Measurements from ENCODE around the gene CLMN. TPM values are rescaled to one million over a fixed set of nuclear protein-coding genes. Genes with fewer than 3 reads are reported as not detected.
A peak's percentile ranks its signal among the peaks of the same experiment; 100 is the strongest.

Gene CLMN
- total RNA-seq, 1 donor from 2014 or later = 6.3 TPM

DNA sequence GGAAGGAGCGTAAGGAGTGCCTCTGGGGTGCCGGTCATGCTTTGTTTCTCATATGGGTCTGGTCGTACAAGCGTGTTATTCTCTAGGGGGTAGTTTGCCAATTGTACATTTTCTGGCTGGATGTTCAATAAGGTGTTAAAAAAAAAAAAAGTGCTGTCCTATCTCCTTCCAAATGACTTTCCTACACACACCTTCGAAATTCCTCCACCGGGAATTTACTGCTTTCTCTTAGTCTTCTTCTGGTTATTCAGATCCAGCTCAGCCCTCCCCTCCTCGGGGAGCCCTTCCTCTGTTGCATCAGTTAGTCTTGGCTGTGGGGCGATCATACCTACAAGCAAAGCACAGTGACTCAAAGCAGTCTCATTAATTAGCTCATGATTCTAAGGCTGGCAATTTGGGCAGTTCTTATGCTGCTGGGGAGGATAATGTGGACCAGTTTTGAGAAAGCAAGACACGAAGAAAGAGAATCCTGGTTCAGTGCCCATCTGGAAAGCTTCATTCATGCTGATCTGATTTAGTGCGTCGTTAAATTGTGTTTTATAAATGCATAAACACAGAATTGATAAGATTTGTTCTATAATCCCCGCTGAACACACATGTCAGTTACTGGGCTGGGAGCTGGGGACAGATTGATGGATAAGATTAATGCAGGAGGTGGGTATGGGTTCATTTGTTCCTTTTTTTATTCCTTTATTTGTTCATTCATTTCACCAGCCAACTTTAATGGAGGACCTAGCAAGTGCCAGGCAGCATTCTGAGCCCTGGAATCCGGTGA is 9.2 kb upstream of the CLMN start:
- DNase-seq (ENCODE audit: low spot score) = no peak
- Histone ChIP-seq H3K4me2 (no peak overlapping the region), H3F3A (ENCODE audit: low read depth) (no peaks in the 10 kb centered on the region), H3K4me3 (no peak overlapping the region), H3K27ac (no peak overlapping the region), H3K79me2 (ENCODE audit: low read depth) (no peaks in the 10 kb centered on the region), H3K27me3 (no peaks in the 10 kb centered on the region), H3K9me3 (ENCODE audit: low read depth) (no peaks in the 10 kb centered on the region), H3K36me3 (no peaks in the 10 kb centered on the region), H4K20me1 (ENCODE audit: low read depth) (no peaks in the 10 kb centered on the region), H2AFZ (replicated peaks) (no peak overlapping the region), H3K9ac (no peak overlapping the region), H3K4me1 (no peaks in the 10 kb centered on the region)
- peaks cover 7% of the 10 kb centered on the region for H3K27me3 Mint-ChIP-seq (ENCODE audit: insufficient read depth, low read depth)
- TF ChIP-seq EZH2 (IDR thresholded peaks at IDR 0.05) (no peak), CTCF (IDR thresholded peaks at IDR 0.05) (no peak), EZH2phosphoT487 (IDR thresholded peaks at IDR 0.05) (no peak)
- H3K4me1 Mint-ChIP-seq = peaks cover 4% of the 10 kb centered on the region
- H3K36me3 Mint-ChIP-seq = no peaks in the 10 kb centered on the region
- peak overlapping the region; percentile 2 for H3K27ac Mint-ChIP-seq
- H3K4me3 Mint-ChIP-seq = no peak overlapping the region
- H3K9me3 Mint-ChIP-seq = peaks cover 6% of the 10 kb centered on the region

DNA sequence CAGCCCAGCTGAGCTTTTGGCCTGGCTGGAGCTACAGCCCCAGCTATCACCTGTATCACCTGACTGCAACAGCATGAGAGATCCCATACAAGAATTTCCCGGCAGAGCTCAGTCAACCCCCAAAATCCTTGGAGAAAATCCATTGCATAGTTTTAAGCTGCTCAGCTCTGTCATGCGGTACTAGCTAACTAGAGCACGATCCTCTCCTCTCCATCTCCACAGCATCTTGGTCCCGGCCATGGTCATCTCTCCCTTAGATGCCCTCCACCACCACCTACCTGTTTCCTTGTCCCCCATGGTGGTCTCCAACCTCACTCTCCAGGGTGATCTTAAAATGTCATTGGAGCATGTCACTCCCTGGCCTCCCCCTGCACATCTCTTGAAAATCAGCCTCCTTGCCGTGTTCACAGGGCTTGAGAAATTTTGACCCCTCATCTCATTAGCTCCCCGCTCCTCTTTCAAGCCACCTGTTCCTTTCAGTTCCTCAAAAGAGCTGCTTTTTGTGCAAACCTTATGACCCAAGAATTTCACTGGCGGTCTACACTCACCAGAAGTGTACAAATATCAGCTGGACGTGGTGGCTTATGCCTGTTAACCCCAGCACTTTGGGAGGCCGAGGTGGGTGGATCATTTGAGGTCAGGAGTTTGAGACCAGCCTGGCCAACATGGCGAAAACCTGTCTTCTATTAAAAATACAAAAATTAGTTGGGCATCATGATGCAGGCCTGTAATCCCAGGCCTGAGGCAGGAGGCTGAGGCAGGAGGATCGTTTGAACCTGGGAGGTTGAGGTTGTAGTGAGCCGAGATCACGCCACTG is 8.1 kb upstream of the CLMN start:
- Mint-ChIP-seq H3K9me3 (peaks cover 6% of the 10 kb centered on the region), H3K27ac (no peak overlapping the region), H3K36me3 (no peaks in the 10 kb centered on the region), H3K27me3 (ENCODE audit: insufficient read depth, low read depth) (peaks cover 10% of the 10 kb centered on the region), H3K4me3 (no peak overlapping the region), H3K4me1 (peaks cover 4% of the 10 kb centered on the region)
- Histone ChIP-seq H3K9me3 (ENCODE audit: low read depth) (no peaks in the 10 kb centered on the region), H3K9ac (no peak overlapping the region), H3F3A (ENCODE audit: low read depth) (no peaks in the 10 kb centered on the region), H2AFZ (replicated peaks) (no peak overlapping the region), H3K4me2 (no peak overlapping the region), H3K27me3 (no peaks in the 10 kb centered on the region), H3K27ac (no peak overlapping the region), H4K20me1 (ENCODE audit: low read depth) (no peaks in the 10 kb centered on the region), H3K36me3 (no peaks in the 10 kb centered on the region), H3K4me1 (no peaks in the 10 kb centered on the region), H3K4me3 (no peak overlapping the region), H3K79me2 (ENCODE audit: low read depth) (no peaks in the 10 kb centered on the region)
- TF ChIP-seq CTCF (IDR thresholded peaks at IDR 0.05) = no peak
- TF ChIP-seq EZH2 (IDR thresholded peaks at IDR 0.05) = no peak
- TF ChIP-seq EZH2phosphoT487 (IDR thresholded peaks at IDR 0.05) = no peak
- DNase-seq (ENCODE audit: low spot score) = no peak

DNA sequence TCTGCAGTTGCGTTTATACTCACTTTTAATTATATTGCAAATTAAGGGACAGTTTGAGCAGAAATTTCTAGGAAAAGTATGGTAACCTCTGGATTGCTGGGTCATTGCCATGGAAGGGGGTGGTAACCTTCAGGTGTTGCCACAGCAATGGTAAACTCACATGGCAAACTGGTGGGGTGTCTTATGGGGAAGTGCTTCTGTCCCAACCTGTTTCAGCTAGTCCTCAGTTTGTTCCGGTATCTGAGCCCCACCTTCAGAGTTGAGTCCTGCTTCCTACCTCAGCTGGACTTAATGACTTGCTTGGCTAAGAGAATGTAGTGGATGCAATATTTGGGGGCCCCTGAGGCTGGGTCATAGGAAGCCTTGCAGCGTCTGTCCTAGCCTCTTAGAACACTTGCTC is 7.3 kb upstream of the CLMN start:
- Histone ChIP-seq H3K27ac (no peak overlapping the region), H3K36me3 (no peaks in the 10 kb centered on the region), H3K27me3 (no peaks in the 10 kb centered on the region), H4K20me1 (ENCODE audit: low read depth) (no peaks in the 10 kb centered on the region), H3K4me2 (no peak overlapping the region), H3K9me3 (ENCODE audit: low read depth) (no peaks in the 10 kb centered on the region), H2AFZ (replicated peaks) (no peak overlapping the region), H3F3A (ENCODE audit: low read depth) (no peaks in the 10 kb centered on the region), H3K9ac (no peak overlapping the region), H3K4me1 (no peaks in the 10 kb centered on the region), H3K4me3 (no peak overlapping the region), H3K79me2 (ENCODE audit: low read depth) (no peaks in the 10 kb centered on the region)
- H3K4me1 Mint-ChIP-seq = peaks cover 4% of the 10 kb centered on the region
- TF ChIP-seq EZH2 (IDR thresholded peaks at IDR 0.05) = no peak
- TF ChIP-seq EZH2phosphoT487 (IDR thresholded peaks at IDR 0.05) = no peak
- no peak for TF ChIP-seq CTCF (IDR thresholded peaks at IDR 0.05)
- no peak for DNase-seq (ENCODE audit: low spot score)
- peaks cover 6% of the 10 kb centered on the region for H3K9me3 Mint-ChIP-seq
- no peak overlapping the region for H3K27ac Mint-ChIP-seq
- H3K27me3 Mint-ChIP-seq (ENCODE audit: insufficient read depth, low read depth) = peaks cover 10% of the 10 kb centered on the region
- H3K36me3 Mint-ChIP-seq = no peaks in the 10 kb centered on the region
- H3K4me3 Mint-ChIP-seq = no peak overlapping the region

Measured in neural progenitor cell (in vitro differentiated cells).